Measurements from ENCODE around the gene TSHR.

TSHR gene

GRCh38 chr14:81165188-81165587 is 209.8 kb downstream of the TSHR start:
- Histone ChIP-seq H3K4me3 (ENCODE audit: low read depth in 1 of 2, low read length in 2 of 2) (no peak overlapping the region), H3K36me3 (ENCODE audit: control insufficient read depth in 1 of 2, insufficient read depth in 2 of 2, low read length in 2 of 2) (no peaks in the 10 kb centered on the region), H3K4me1 (ENCODE audit: control insufficient read depth in 1 of 2, insufficient read depth in 2 of 2, low read length in 2 of 2) (peaks cover 0 to 8% of the 10 kb centered on the region in 2 donors), H3K9me3 (ENCODE audit: control insufficient read depth in 1 of 2, low read length in 2 of 2) (no peaks in the 10 kb centered on the region), H3K27ac (ENCODE audit: low read depth, low read length) (no peak overlapping the region), H3K27me3 (ENCODE audit: control insufficient read depth in 1 of 2, insufficient read depth in 2 of 2, low read length in 2 of 2) (no peaks in the 10 kb centered on the region), H3K9ac (ENCODE audit: low read depth in 1 of 2, low read length in 2 of 2) (no peak overlapping the region)

- Histone ChIP-seq H3K36me3 (ENCODE audit: control insufficient read depth in 1 of 2, insufficient read depth in 2 of 2, low read length in 2 of 2) (no peaks in the 10 kb centered on the region), H3K4me3 (ENCODE audit: low read depth in 1 of 2, low read length in 2 of 2) (no peak overlapping the region), H3K27me3 (ENCODE audit: control insufficient read depth in 1 of 2, insufficient read depth in 2 of 2, low read length in 2 of 2) (no peaks in the 10 kb centered on the region), H3K4me1 (ENCODE audit: control insufficient read depth in 1 of 2, insufficient read depth in 2 of 2, low read length in 2 of 2) (peaks cover 0 to 12% of the 10 kb centered on the region in 2 donors), H3K9me3 (ENCODE audit: control insufficient read depth in 1 of 2, low read length in 2 of 2) (no peaks in the 10 kb centered on the region), H3K9ac (ENCODE audit: low read depth in 1 of 2, low read length in 2 of 2) (no peak overlapping the region), H3K27ac (ENCODE audit: low read depth, low read length) (no peak overlapping the region)
These were observed 210.7 kb downstream of the TSHR start for GRCh38 chr14:81166121-81166520.

GRCh38 chr14:81169267-81169666 is 213.8 kb downstream of the TSHR start:
- Histone ChIP-seq H3K36me3 (ENCODE audit: control insufficient read depth in 1 of 2, insufficient read depth in 2 of 2, low read length in 2 of 2) (no peaks in the 10 kb centered on the region), H3K9me3 (ENCODE audit: control insufficient read depth in 1 of 2, low read length in 2 of 2) (no peaks in the 10 kb centered on the region), H3K27me3 (ENCODE audit: control insufficient read depth in 1 of 2, insufficient read depth in 2 of 2, low read length in 2 of 2) (no peaks in the 10 kb centered on the region), H3K4me3 (ENCODE audit: low read depth in 1 of 2, low read length in 2 of 2) (peak overlapping the region; percentile 85 to 92), H3K4me1 (ENCODE audit: control insufficient read depth in 1 of 2, insufficient read depth in 2 of 2, low read length in 2 of 2) (peaks cover 0 to 12% of the 10 kb centered on the region in 2 donors), H3K27ac (ENCODE audit: low read depth, low read length) (no peak overlapping the region), H3K9ac (ENCODE audit: low read depth in 1 of 2, low read length in 2 of 2) (peak overlapping the region; percentile 74 to 89)

GRCh38 chr14:81169711-81170103 is 214.3 kb downstream of the TSHR start:
- Histone ChIP-seq H3K27me3 (ENCODE audit: control insufficient read depth in 1 of 2, insufficient read depth in 2 of 2, low read length in 2 of 2) (no peaks in the 10 kb centered on the region), H3K9me3 (ENCODE audit: control insufficient read depth in 1 of 2, low read length in 2 of 2) (no peaks in the 10 kb centered on the region), H3K9ac (ENCODE audit: low read depth in 1 of 2, low read length in 2 of 2) (peak overlapping the region; percentile 74 to 89), H3K36me3 (ENCODE audit: control insufficient read depth in 1 of 2, insufficient read depth in 2 of 2, low read length in 2 of 2) (no peaks in the 10 kb centered on the region), H3K4me1 (ENCODE audit: control insufficient read depth in 1 of 2, insufficient read depth in 2 of 2, low read length in 2 of 2) (peaks cover 0 to 12% of the 10 kb centered on the region in 2 donors), H3K27ac (ENCODE audit: low read depth, low read length) (peak overlapping the region; percentile 48), H3K4me3 (ENCODE audit: low read depth in 1 of 2, low read length in 2 of 2) (peak overlapping the region; percentile 85 to 92)

- H3K27me3 ChIP-seq (ENCODE audit: control insufficient read depth in 1 of 2, insufficient read depth in 2 of 2, low read length in 2 of 2) = no peaks in the 10 kb centered on the region
- H3K9me3 ChIP-seq (ENCODE audit: control insufficient read depth in 1 of 2, low read length in 2 of 2) = no peaks in the 10 kb centered on the region
- no peaks in the 10 kb centered on the region for H3K36me3 ChIP-seq (ENCODE audit: control insufficient read depth in 1 of 2, insufficient read depth in 2 of 2, low read length in 2 of 2)
- H3K4me1 ChIP-seq (ENCODE audit: control insufficient read depth in 1 of 2, insufficient read depth in 2 of 2, low read length in 2 of 2) = peaks cover 0 to 12% of the 10 kb centered on the region in 2 donors
- H3K27ac ChIP-seq (ENCODE audit: low read depth, low read length) = peak overlapping the region; percentile 95
- H3K4me3 ChIP-seq (ENCODE audit: low read depth in 1 of 2, low read length in 2 of 2) = peak overlapping the region; percentile 85 to 92
- peak overlapping the region; percentile 74 to 89 for H3K9ac ChIP-seq (ENCODE audit: low read depth in 1 of 2, low read length in 2 of 2)
These were observed 214.8 kb downstream of the TSHR start for GRCh38 chr14:81170104-81170828.

GRCh38 chr14:81170829-81171195 is 215.4 kb downstream of the TSHR start:
- Histone ChIP-seq H3K9ac (ENCODE audit: low read depth in 1 of 2, low read length in 2 of 2) (peak overlapping the region; percentile 74 to 89), H3K4me1 (ENCODE audit: control insufficient read depth in 1 of 2, insufficient read depth in 2 of 2, low read length in 2 of 2) (peaks cover 0 to 12% of the 10 kb centered on the region in 2 donors), H3K36me3 (ENCODE audit: control insufficient read depth in 1 of 2, insufficient read depth in 2 of 2, low read length in 2 of 2) (no peaks in the 10 kb centered on the region), H3K9me3 (ENCODE audit: control insufficient read depth in 1 of 2, low read length in 2 of 2) (no peaks in the 10 kb centered on the region), H3K4me3 (ENCODE audit: low read depth in 1 of 2, low read length in 2 of 2) (peak overlapping the region in 1 of 2 donors; percentile 85), H3K27ac (ENCODE audit: low read depth, low read length) (peak overlapping the region; percentile 95), H3K27me3 (ENCODE audit: control insufficient read depth in 1 of 2, insufficient read depth in 2 of 2, low read length in 2 of 2) (no peaks in the 10 kb centered on the region)

GRCh38 chr14:81172353-81172752 is 216.9 kb downstream of the TSHR start:
- no peaks in the 10 kb centered on the region for H3K27me3 ChIP-seq (ENCODE audit: control insufficient read depth in 1 of 2, insufficient read depth in 2 of 2, low read length in 2 of 2)
- peaks cover 0 to 12% of the 10 kb centered on the region in 2 donors for H3K4me1 ChIP-seq (ENCODE audit: control insufficient read depth in 1 of 2, insufficient read depth in 2 of 2, low read length in 2 of 2)
- no peak overlapping the region for H3K9ac ChIP-seq (ENCODE audit: low read depth in 1 of 2, low read length in 2 of 2)
- no peaks in the 10 kb centered on the region for H3K9me3 ChIP-seq (ENCODE audit: control insufficient read depth in 1 of 2, low read length in 2 of 2)
- H3K27ac ChIP-seq (ENCODE audit: low read depth, low read length) = no peak overlapping the region
- no peaks in the 10 kb centered on the region for H3K36me3 ChIP-seq (ENCODE audit: control insufficient read depth in 1 of 2, insufficient read depth in 2 of 2, low read length in 2 of 2)
- no peak overlapping the region for H3K4me3 ChIP-seq (ENCODE audit: low read depth in 1 of 2, low read length in 2 of 2)

- H3K27ac ChIP-seq (ENCODE audit: low read depth, low read length) = no peak overlapping the region
- no peaks in the 10 kb centered on the region for H3K27me3 ChIP-seq (ENCODE audit: control insufficient read depth in 1 of 2, insufficient read depth in 2 of 2, low read length in 2 of 2)
- H3K4me3 ChIP-seq (ENCODE audit: low read depth in 1 of 2, low read length in 2 of 2) = no peak overlapping the region
- H3K4me1 ChIP-seq (ENCODE audit: control insufficient read depth in 1 of 2, insufficient read depth in 2 of 2, low read length in 2 of 2) = peaks cover 4 to 15% of the 10 kb centered on the region in 2 donors
- H3K36me3 ChIP-seq (ENCODE audit: control insufficient read depth in 1 of 2, insufficient read depth in 2 of 2, low read length in 2 of 2) = no peaks in the 10 kb centered on the region
- H3K9me3 ChIP-seq (ENCODE audit: control insufficient read depth in 1 of 2, low read length in 2 of 2) = no peaks in the 10 kb centered on the region
- no peak overlapping the region for H3K9ac ChIP-seq (ENCODE audit: low read depth in 1 of 2, low read length in 2 of 2)
These were observed 217.5 kb downstream of the TSHR start for GRCh38 chr14:81172881-81173280.

GRCh38 chr14:81176241-81176640 is 220.8 kb downstream of the TSHR start:
- no peaks in the 10 kb centered on the region for H3K27me3 ChIP-seq (ENCODE audit: control insufficient read depth in 1 of 2, insufficient read depth in 2 of 2, low read length in 2 of 2)
- H3K4me3 ChIP-seq (ENCODE audit: low read depth in 1 of 2, low read length in 2 of 2) = no peak overlapping the region
- H3K36me3 ChIP-seq (ENCODE audit: control insufficient read depth in 1 of 2, insufficient read depth in 2 of 2, low read length in 2 of 2) = peaks cover 0 to 5% of the 10 kb centered on the region in 2 donors

GRCh38 chr14:81177225-81177624 is 221.8 kb downstream of the TSHR start:
- Histone ChIP-seq H3K4me1 (ENCODE audit: control insufficient read depth in 1 of 2, insufficient read depth in 2 of 2, low read length in 2 of 2) (peaks cover 5 to 8% of the 10 kb centered on the region in 2 donors), H3K27me3 (ENCODE audit: control insufficient read depth in 1 of 2, insufficient read depth in 2 of 2, low read length in 2 of 2) (no peaks in the 10 kb centered on the region), H3K9me3 (ENCODE audit: control insufficient read depth in 1 of 2, low read length in 2 of 2) (no peaks in the 10 kb centered on the region), H3K27ac (ENCODE audit: low read depth, low read length) (peak overlapping the region; percentile 26), H3K4me3 (ENCODE audit: low read depth in 1 of 2, low read length in 2 of 2) (peak overlapping the region; percentile 57 to 62), H3K9ac (ENCODE audit: low read depth in 1 of 2, low read length in 2 of 2) (peak overlapping the region in 1 of 2 donors; percentile 21), H3K36me3 (ENCODE audit: control insufficient read depth in 1 of 2, insufficient read depth in 2 of 2, low read length in 2 of 2) (peaks cover 0 to 5% of the 10 kb centered on the region in 2 donors)

More at GRCh38 chr14:81176241-81176640, 220.8 kb downstream of the TSHR start:
- H3K9ac ChIP-seq (ENCODE audit: low read depth in 1 of 2, low read length in 2 of 2) = no peak overlapping the region
- H3K9me3 ChIP-seq (ENCODE audit: control insufficient read depth in 1 of 2, low read length in 2 of 2) = no peaks in the 10 kb centered on the region
- no peak overlapping the region for H3K27ac ChIP-seq (ENCODE audit: low read depth, low read length)
- peaks cover 5 to 8% of the 10 kb centered on the region in 2 donors for H3K4me1 ChIP-seq (ENCODE audit: control insufficient read depth in 1 of 2, insufficient read depth in 2 of 2, low read length in 2 of 2)
